T-helper 22 cell (primary cell): ENCODE measurements around the gene POLR2J2.
"Not testable (repeated sequence)": the region's sequence is repeated elsewhere in the genome, so short reads cannot be mapped to it uniquely, and the experiment has no call there.

Experiments
- DNase-seq: peaks from one replicate; pipeline ENCODE4 v3.0.0-alpha.2; 2020; ENCODE audit warnings: low read depth

The POLR2J2 gene

GRCh38 chr7:102671956-102672307, 469 bp upstream of the POLR2J2 start:
- DNase-seq: not testable (repeated sequence)

DNA sequence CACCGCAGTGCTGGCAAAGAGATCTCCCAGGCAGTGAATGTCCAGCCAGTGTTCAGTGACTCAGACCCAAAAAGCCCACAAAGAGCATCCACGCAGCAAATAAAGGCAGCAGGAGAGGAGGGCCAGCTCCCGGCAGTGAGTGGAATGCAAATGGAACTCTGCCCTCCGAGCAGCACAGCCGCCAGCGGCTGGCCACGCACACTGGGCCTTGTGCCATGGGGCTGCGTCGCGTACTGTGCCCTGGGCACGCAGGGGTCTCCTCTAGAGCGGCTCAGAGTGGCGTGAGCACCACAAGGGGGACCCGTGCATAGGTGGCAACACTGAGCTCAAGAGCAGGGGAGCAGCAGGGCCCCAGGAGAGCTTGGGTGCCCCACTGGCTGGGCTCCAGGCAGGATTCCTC, 3.9 kb downstream of the POLR2J2 start:
- DNase-seq: not testable (repeated sequence)

DNA sequence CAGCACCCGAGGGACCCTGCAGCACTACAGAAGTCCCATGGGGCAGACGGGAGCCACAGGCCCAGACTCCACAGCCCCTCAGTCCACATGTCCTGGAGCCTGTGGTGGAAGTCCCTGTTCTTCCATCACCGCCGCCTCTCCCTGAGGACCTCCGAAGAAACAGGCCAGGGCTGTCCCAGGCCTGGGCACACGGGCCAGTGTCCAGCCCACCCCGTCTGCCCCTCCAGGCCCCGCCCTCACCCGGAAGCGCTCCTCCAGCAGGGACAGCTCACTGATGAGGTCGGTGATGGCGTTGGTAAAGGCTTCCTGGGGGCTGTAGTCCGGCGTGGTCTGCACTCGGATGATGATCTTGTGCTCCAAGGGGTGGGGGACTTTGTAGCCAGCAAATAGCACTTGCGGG, 4.6 kb downstream of the POLR2J2 start:
- DNase-seq: not testable (repeated sequence)

GRCh38 chr7:102664765-102665164, 6.7 kb downstream of the POLR2J2 start:
- DNase-seq: not testable (repeated sequence)

- not testable (repeated sequence) for DNase-seq
Observed at GRCh38 chr7:102649924-102650323, 21.5 kb downstream of the POLR2J2 start, which contains the start of gene SPDYE2B. SPDYE2B (plus strand) TSS chr7:102650319; CDS start chr7:102652349, 2,030 bp downstream.

- DNase-seq: not testable (repeated sequence)
Observed at GRCh38 chr7:102647813-102648212, 23.6 kb downstream of the POLR2J2 start.

DNA sequence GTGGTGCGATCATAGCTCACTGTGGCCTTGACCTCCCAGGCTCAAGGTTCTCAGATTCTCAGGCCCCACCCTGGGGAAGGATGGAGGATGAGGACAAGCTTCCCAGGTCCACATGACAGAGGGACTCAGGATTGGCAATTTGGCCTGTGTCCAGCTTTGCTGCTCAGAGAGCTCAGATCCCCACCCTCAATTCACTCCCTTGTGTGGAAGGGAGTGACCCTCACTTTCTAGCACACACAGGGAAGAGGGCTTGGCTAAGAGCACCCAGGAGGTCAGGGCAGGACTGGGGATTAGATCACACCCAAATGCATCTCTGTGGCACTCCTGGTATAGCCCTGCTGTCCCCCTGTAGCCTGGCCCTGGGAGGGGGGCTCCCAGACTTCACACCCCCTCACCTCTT, 28.1 kb downstream of the POLR2J2 start:
- DNase-seq: not testable (repeated sequence)

DNA sequence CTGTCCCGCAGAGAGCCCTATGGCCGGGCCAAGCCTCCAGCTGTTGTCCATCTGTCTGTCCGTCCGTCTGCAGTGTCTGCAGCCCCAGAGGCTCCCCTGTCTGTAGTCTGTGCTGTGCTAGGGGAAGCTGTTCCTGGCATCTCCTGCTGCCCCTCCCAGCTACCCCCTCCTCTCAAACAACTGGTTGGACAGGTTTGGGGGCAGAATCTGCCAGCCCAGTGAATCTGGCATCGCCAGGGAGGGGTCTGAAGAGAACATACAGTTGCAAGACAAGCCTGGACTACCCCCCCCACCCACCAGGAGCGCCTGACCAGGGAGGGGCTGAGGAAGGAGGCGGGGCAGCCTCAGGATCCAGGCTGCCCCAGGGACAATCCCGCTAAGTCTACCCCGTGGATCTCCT, 28.8 kb downstream of the POLR2J2 start, which contains the start of gene UPK3BL1:
UPK3BL1 (minus strand) TSS at position 101 of the 400 bp plus-strand sequence; CDS start at position 51, 50 bp downstream.
- DNase-seq: not testable (repeated sequence)

DNA sequence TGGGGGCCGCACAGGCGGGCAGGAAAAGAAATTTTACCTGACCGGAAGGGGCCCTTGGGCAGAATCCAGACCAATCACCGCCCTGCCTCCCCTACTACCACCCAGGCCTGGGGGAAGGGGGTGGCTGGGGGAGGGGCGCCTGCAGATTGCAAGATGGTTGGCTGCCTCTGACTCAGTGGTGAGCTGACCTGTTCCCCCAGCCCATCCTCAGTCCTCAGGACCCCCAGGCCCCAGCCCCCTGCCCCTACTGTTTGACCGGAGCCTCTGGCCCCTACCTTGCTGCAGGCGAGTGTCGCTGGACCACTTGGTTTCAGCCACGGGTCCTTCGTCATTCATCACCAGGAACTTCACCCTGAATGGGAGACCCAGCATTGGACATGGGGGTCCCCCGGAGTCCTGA, 32.6 kb downstream of the POLR2J2 start:
- not testable (repeated sequence) for DNase-seq

- not testable (repeated sequence) for DNase-seq
Observed at GRCh38 chr7:102636956-102637355, 34.5 kb downstream of the POLR2J2 start.

DNA sequence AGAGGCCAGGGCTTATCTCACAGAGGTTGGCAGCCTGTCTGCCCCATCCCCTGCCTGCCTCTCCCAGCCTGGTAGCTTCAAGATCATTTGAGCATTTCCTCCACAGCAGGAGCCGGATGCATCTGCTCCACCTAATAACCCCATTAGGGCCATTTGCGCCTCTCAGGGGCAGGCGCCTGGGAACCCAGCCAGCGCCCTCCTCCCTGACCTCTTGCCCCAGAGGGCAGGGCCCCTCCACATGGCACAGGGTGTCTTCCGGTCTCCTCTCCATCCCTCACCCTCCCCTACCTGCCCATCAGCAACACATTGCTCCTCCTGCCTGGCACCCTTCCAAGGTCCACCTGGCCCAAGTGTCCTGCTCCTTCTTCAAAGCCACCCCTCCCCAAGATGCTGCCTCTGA, 36.1 kb downstream of the POLR2J2 start:
- not testable (repeated sequence) for DNase-seq

DNA sequence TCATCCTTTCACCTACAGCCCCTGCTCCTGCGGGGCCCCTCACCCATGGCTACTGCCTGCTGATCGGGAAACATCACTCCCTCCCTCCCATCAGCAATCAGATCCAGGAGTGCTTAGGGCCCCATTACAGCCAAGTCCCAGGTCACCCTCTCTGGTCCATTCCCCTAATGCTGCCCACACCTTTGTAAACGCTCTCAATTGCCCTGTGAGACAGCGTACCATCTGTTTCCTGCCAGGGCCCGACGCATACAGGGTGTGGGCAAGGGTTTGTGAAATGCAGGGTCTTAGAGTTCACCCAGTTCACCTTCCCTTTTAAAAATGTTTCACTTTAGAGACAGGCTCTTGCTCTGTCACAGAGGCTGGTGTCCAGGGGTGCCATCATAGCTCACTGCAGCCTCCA, 37.2 kb downstream of the POLR2J2 start:
- DNase-seq: not testable (repeated sequence)

GRCh38 chr7:102630622-102631021, 40.8 kb downstream of the POLR2J2 start:
- DNase-seq: not testable (repeated sequence)

DNA sequence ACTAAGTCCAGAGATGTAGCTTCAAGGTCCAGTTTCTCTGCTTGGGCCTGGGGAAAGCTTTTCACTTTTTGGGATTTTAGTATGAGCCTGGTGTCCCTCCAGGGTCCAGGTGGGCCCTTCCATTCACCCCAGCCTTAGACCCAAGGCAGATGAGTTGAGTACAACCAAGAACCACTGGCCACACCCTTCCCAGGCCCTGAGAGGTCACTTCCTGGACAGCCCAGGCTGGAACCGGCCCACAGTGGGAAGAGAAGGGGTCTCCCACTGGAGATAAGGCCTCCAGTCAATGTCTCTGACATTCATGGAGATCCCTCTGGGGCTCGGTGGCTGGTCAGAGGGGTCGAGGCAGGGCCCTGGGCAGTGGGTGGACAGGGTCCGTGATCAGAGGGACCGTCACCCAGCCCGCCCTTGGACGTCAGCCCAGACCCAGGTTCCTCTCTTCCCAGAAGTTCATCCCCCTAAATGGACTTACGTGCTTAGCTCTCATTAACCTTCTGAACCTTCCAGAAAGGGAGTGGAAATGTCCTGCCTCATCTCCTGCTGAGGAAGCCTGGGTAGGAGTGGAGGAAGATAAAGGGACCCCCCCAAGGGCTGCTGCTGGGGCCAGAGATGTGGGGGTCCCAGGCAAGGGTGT, 44.1 kb downstream of the POLR2J2 start:
- not testable (repeated sequence) for DNase-seq

DNA sequence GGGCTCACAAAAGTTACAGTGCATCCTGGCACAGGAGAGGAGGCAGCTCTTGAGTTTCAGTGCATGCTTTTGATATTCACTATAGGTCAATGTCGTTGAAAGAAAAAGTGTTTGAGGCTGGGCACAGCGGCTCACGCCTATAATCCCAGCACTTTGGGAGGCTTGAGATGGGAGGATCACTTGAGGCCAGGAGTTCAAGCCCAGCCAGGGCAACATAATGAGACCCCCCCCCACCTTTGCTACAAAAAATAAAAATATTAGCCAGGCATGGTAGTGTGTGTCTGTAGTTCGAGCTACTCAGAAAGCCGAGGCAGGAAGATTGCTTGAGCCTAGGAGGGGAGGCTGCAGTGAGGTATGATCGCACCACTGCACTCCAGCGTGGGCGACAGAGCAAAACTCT, 53.3 kb downstream of the POLR2J2 start:
- DNase-seq: not testable (repeated sequence)

GRCh38 chr7:102616507-102617125, 54.8 kb downstream of the POLR2J2 start, which contains the start of gene RASA4:
RASA4 (minus strand) TSS chr7:102616756; CDS start chr7:102616689, 67 bp downstream.
- peak; percentile 19 for DNase-seq
